GM19372 (cell line): ENCODE data around the gene AMTN.

Source experiments
- ATAC-seq: cut with Tn5 transposase; IDR thresholded peaks from one replicate; pipeline ENCODE4 v1.9.1; 2021; ENCODE audit warnings: mild to moderate bottlenecking, low read depth, moderate library complexity; ENCODE audit not compliant: unreplicated experiment

The AMTN gene

DNA sequence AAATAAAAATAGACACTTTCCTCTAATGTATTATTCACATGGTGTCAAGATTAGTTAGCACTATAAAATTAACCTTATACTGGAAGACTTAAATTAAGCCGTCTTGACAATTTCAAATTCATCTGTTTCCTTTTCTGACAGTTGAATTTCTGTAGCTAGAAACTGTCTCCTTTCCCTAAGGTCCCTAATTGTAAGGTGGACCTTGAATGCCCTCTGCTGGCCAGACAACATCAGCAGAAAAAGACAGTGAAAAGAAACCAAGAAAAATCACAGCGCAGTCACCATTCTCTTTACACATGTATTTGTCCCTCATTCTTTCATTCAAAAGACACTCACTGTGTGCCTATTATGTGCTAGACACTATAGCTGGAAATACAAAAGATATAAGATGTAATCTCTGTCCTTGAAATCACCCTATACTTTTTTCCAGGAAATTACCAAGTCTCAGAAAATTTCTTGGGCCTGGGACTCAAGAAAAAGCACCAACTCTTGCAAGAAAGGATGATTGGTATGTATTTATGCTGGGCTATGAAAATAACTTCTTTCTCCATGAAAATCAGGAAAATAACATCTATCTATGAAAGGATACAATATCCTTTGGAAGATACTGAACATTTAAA is 41.0 kb downstream of the AMTN start:
- ATAC-seq, result peak; percentile 89

DNA sequence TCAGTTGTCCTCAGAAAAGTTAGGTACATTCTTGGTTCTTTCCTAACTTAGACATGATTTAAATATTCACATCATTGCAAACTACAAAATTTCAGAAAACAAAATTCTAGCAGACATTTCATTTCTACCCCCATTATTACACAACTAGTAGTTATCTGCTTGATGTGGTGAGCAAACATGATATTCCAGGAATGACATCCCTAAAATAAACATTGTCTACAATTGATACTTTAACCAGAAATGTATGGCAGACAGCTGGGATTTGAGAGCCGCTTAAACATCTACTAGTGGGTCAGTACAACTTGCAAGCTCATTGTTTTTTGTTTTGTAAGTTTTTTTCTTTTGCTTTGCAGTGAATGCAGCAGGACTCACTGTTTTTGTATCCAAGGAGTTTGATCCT is 41.6 kb downstream of the AMTN start:
- no peak for ATAC-seq

DNA sequence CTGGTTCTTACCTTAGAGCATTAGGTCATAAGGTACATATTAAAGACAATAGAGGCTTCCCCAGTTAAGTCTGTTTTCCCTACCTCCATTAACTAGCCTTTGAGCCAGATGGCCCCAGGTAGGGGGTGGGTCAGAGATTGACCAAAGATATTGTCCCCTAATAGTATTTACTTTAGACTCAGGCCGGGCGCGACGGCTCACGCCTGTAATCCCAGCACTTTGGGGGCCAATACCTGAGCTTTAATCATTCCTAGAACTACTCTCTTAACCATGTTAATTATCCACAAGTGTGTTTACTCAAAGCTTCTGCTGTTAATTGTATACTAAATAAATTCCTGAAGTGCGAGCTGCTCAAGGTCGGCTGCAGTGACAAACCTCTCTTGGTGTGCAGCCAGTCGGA is 45.7 kb downstream of the AMTN start:
- no peak for ATAC-seq

DNA sequence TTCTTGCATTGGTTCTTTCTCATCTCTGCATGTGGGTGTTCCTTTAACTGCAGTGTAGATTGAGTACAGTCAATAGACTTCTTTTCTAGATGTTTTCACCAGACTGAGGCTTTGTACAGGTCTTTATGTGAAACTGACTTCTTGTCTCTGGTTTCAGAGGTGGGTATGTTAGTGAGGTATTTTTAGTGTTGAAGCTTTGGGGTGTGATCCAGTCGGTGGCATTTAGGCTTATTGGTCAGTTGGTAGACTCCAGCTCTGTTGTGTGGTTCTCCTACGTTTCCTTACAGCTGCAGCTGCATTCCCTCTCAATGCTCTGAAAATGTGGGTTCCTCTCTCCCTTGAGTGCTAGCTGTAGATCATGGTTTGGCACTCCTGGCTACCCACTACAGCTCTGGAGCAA is 52.4 kb downstream of the AMTN start:
- ATAC-seq, result no peak

- ATAC-seq, result no peak
These were observed 53.4 kb downstream of the AMTN start for GRCh38 chr4:70571772-70572171.

GRCh38 chr4:70575964-70576363 is 57.6 kb downstream of the AMTN start:
- no peak for ATAC-seq

GRCh38 chr4:70577220-70577927 is 59.0 kb downstream of the AMTN start:
- ATAC-seq, result no peak

- ATAC-seq, result no peak
These were observed 63.6 kb downstream of the AMTN start for GRCh38 chr4:70581980-70582379.
